ENCODE results near the gene HABP2. TPM values are rescaled to one million over a fixed set of nuclear protein-coding genes. Genes with fewer than 3 reads are reported as not detected.

Gene HABP2
- not detected for total RNA-seq
- long read RNA-seq, result 0 reads

GRCh38 chr10:113552701-113553100, at the start of gene HABP2:
TSS of gene HABP2 (plus strand) at chr10:113553053. CDS start at chr10:113553122, 69 bp downstream.
- intact Hi-C loops (cut with micrococcal nuclease), result no loop called here
- DNase-seq (no peak), ATAC-seq (no peak)

GRCh38 chr10:113503930-113504329, 48.9 kb upstream of the HABP2 start:
- ATAC-seq, result no peak
- intact Hi-C loops (cut with micrococcal nuclease), result no loop called here
- no peak for DNase-seq

- intact Hi-C loops (cut with micrococcal nuclease), result no loop called here
- DNase-seq, result no peak
- ATAC-seq, result no peak
Observed at GRCh38 chr10:113504423-113504822, 48.4 kb upstream of the HABP2 start.

- no peak for ATAC-seq
- intact Hi-C loops (cut with micrococcal nuclease), result no loop called here
- DNase-seq, result no peak
Observed at GRCh38 chr10:113506476-113506875, 46.4 kb upstream of the HABP2 start.

GRCh38 chr10:113511419-113511818, 41.4 kb upstream of the HABP2 start:
- intact Hi-C loops (cut with micrococcal nuclease), result no loop called here
- no peak for ATAC-seq
- DNase-seq, result no peak

DNA sequence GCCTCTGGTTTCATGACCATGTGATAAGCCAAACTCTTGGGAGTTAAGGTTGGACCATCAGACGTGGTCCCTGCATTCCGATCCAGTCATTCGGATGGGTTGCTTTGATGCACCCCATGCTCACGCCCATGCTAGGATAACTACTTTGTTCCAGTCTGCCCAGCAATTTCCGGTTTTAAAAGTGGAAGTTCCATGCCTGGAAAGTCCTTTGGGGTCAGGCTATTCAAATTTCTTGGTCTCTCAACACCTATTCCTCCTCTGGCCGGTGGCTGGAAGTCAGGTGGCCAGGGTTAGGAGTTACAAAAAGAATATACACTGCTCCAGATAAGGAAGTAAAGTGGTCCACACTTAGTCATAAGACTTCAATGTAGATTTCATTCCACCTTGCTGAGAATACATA, 37.7 kb upstream of the HABP2 start:
- ATAC-seq, result no peak
- intact Hi-C loops (cut with micrococcal nuclease), result no loop called here
- DNase-seq, result no peak

GRCh38 chr10:113515601-113516000, 37.3 kb upstream of the HABP2 start:
- no peak for ATAC-seq
- DNase-seq, result no peak
- intact Hi-C loops (cut with micrococcal nuclease), result no loop called here

- DNase-seq, result no peak
- intact Hi-C loops (cut with micrococcal nuclease), result no loop called here
- ATAC-seq, result no peak
Observed at GRCh38 chr10:113516061-113516460, 36.8 kb upstream of the HABP2 start.

DNA sequence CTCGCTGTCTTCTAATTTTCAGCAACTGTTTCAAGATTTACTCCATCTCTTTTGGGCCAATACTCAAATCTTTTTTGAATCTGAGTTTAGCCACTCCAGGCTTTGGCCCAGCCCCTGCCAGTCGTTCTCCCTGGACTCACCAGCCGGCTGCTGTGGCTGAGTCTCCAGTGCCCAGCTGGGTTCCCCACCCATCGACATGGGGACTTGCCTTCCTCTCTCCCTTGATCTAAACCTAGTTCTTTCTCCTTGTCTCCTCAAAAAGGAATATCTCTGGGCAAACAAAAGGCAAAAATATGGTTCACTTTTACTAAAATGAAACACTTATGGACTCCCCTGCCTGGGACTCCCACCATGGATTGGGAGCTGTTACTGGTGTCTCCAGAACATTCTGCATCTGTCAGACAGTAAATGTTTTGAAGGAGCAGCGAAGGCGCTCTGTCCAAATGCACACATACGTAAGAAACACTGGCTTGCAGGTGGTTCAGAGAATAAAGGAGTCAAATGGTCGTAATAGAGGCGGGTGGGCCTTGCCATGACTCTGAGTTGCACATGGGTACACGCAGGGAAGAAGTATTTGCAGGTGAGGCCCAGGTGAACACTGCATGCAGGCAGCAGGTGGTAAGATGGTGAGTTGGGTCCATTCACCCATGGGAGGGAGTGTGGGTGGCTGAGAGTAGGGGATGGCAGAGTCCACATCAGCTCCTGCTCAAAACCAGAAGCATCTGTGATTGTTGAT, 35.5 kb upstream of the HABP2 start:
- ATAC-seq (no peak), DNase-seq (no peak)
- intact Hi-C loops (cut with micrococcal nuclease), result no loop called here

GRCh38 chr10:113517901-113518260, 35.0 kb upstream of the HABP2 start:
- intact Hi-C loops (cut with micrococcal nuclease), result no loop called here
- DNase-seq, result no peak
- no peak for ATAC-seq

GRCh38 chr10:113518415-113518814, 34.4 kb upstream of the HABP2 start:
- ATAC-seq (no peak), DNase-seq (no peak)
- intact Hi-C loops (cut with micrococcal nuclease), result no loop called here

DNA sequence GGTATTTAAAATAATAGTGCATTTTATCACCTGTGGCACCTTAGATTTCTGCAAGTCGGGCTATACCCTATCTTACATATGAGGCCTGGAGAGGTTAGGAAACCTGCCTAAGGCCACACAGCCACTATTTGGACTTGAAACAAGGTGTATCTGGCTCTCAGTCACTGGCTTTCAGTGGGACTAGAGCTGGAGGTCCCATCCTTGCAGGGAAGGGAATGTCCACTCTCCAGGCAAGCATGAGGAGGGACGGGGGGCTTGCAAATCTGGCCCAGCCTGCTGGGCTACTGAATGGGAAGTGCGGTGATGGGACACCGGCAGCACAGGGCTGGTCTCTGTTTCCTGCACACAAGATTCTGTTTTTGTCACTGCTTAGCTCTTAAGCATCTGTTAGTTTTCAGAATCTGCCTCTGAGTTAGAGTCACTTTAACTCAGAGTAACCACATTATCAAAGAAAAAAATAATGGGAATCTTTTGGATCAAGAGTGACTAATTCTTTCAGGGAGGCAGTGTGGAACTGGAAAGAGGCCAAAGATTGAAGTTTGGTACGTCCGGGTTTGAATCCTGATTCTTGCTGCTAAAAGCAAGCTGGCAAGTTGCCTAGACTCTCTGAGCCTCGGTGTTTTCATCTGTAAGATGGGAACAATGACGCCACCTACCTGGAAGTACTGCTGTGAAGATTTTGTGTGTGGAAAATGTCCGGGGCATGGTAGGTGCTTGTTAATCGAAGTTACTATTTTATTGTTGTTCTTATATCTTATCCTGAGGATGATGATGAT, 33.8 kb upstream of the HABP2 start:
- intact Hi-C loops (cut with micrococcal nuclease), result no loop called here
- no peak for ATAC-seq

GRCh38 chr10:113519681-113520115, 33.2 kb upstream of the HABP2 start:
- DNase-seq (no peak), ATAC-seq (no peak)
- intact Hi-C loops (cut with micrococcal nuclease), result no loop called here

More for the DNA sequence above, 33.8 kb upstream of the HABP2 start:
- DNase-seq, result no peak

GRCh38 chr10:113520261-113520660, 32.6 kb upstream of the HABP2 start:
- ATAC-seq (no peak), DNase-seq (no peak)
- intact Hi-C loops (cut with micrococcal nuclease), result no loop called here

- ATAC-seq (peak; percentile 89), DNase-seq (peak; percentile 46)
- intact Hi-C loops (cut with micrococcal nuclease), result no loop called here
Observed at GRCh38 chr10:113520690-113521474, 32.0 kb upstream of the HABP2 start.

DNA sequence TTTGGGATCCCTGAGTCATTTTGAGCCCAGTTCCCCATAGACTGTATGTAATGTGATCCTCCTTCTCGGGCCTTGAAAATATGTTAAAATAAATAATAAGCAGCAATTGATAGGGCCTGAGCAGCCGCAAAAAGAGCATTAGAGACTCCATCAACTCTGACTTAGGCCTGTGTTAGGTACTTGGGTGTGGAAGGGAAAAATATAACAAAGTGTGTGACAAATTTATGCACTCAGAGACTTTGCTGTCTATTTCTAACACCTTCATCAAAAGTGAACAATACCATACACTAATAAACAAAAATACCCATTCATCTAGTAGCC, 31.4 kb upstream of the HABP2 start:
- intact Hi-C loops (cut with micrococcal nuclease), result no loop called here
- ATAC-seq (no peak), DNase-seq (no peak)

DNA sequence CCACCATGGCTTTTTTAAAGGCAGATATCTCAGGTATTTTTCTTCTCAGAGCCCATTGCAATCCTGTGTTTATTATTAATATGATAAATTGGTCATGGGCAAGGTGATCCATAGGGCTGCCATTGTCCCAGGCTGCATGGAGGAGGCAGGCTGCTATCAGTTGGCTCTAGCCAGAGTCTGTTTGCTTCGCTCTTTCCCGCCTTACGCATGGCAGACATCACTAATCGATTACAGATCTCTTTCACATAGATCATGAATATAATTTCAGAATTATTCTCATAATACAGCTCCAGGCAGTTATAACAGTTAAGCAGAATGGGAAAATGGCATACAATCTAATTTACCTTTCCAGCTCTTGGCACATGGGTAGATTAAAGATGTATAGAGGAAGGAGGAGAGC, 30.4 kb upstream of the HABP2 start:
- no peak for ATAC-seq
- no peak for DNase-seq
- intact Hi-C loops (cut with micrococcal nuclease), result no loop called here

DNA sequence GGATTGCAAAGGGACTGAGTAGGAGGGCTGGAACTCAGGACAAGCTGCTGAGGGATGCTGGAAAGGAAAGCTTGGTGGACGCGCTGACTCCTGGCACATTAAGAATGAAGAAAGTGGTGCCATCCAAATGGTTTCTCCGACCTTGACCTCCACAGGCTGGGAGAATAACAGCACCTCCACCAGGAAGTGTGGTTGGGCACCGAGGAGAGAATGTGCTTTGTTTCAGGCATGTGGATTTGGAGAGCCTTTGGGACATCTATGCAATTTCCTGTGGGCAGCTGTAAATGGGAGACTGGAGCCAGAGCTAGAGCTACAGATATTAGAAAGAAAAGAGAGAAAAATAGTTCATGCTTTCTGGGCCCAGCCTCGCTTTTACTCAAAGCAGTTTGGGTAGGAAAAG, 29.8 kb upstream of the HABP2 start:
- intact Hi-C loops (cut with micrococcal nuclease), result no loop called here
- ATAC-seq (peak; percentile 32), DNase-seq (no peak)

- intact Hi-C loops (cut with micrococcal nuclease), result no loop called here
- ATAC-seq, result no peak
- no peak for DNase-seq
Observed at GRCh38 chr10:113523628-113524027, 29.2 kb upstream of the HABP2 start.

DNA sequence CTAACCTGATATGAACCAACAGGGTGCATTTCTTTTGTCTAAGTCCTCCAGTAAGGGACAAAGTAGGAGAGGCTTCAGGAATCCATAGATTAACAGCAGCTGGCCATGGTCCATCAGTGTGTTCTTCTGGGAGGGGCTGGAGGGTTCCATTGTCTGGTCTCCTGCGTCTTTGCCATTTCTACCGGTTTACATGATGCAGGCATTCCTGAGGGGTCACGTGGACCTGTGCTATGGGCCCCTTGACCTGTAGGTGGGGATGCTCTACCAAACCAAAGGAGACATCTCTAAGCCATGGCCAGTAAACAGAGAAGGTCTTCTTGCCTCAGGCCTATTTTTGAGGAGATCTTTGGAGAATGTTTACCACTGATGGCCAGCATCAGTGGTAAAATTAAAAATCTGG, 28.7 kb upstream of the HABP2 start:
- intact Hi-C loops (cut with micrococcal nuclease), result no loop called here
- DNase-seq (no peak), ATAC-seq (no peak)

All from left ventricle myocardium superior (tissue), 1 donor.